GM20431 (cell line): Measurements from ENCODE around the gene POR.
"Not testable (repeated sequence)": the region's sequence is repeated elsewhere in the genome, so short reads cannot be mapped to it uniquely, and the experiment has no call there.

Source experiments
- in situ Hi-C: fragments of 300-500 bp; cut with MseI, MboI; formaldehyde crosslinking; loops from one replicate; pipeline ENCODE4 v1.15.0; 2020; ENCODE audit warnings: low sequenced_read_pairs; ENCODE audit not compliant: unreplicated experiment

The POR gene

GRCh38 chr7:75883265-75883824, 31.6 kb upstream of the POR start:
- in situ Hi-C loops, result not testable (repeated sequence)

GRCh38 chr7:75884476-75884875, 30.5 kb upstream of the POR start:
- in situ Hi-C loops, result no loop called here

GRCh38 chr7:75885036-75885435, 29.9 kb upstream of the POR start:
- in situ Hi-C loops, result no loop called here

GRCh38 chr7:75887669-75888369, 27.1 kb upstream of the POR start:
- in situ Hi-C loops, result no loop called here

GRCh38 chr7:75888464-75889222, 26.3 kb upstream of the POR start:
- in situ Hi-C loops, result no loop called here

GRCh38 chr7:75889223-75889825, 25.6 kb upstream of the POR start:
- in situ Hi-C loops, result no loop called here

GRCh38 chr7:75889826-75890225, 25.1 kb upstream of the POR start:
- in situ Hi-C loops, result no loop called here

- in situ Hi-C loops, result not testable (repeated sequence)
These were observed 23.7 kb upstream of the POR start for GRCh38 chr7:75891237-75891636.

GRCh38 chr7:75891815-75892411, 23.0 kb upstream of the POR start:
- in situ Hi-C loops, result no loop called here

GRCh38 chr7:75892634-75893272, 22.2 kb upstream of the POR start:
- in situ Hi-C loops, result no loop called here

GRCh38 chr7:75896803-75897327, 18.1 kb upstream of the POR start:
- in situ Hi-C loops, result no loop called here

GRCh38 chr7:75900617-75901315, 14.2 kb upstream of the POR start:
- in situ Hi-C loops, result no loop called here

GRCh38 chr7:75905785-75906604, 9.0 kb upstream of the POR start:
- in situ Hi-C loops, result no loop called here

- in situ Hi-C loops, result no loop called here
These were observed 7.8 kb upstream of the POR start for GRCh38 chr7:75906991-75907667.

- in situ Hi-C loops, result not testable (repeated sequence)
These were observed 7.3 kb upstream of the POR start for GRCh38 chr7:75907668-75908039.

GRCh38 chr7:75909521-75910132, 5.3 kb upstream of the POR start:
- in situ Hi-C loops, result no loop called here

- in situ Hi-C loops, result not testable (repeated sequence)
These were observed 3.8 kb upstream of the POR start for GRCh38 chr7:75911186-75911585.

- in situ Hi-C loops, result no loop called here
These were observed 1.5 kb upstream of the POR start for GRCh38 chr7:75913437-75913836.
